Naive thymus-derived CD4-positive, alpha-beta T cell (primary cell): ENCODE measurements around the gene TRIM59. TPM values are rescaled to one million over a fixed set of nuclear protein-coding genes. Genes with fewer than 3 reads are reported as not detected.

Experiments used
- ATAC-seq: fragments of 150-1000 bp; cut with Tn5 transposase; 2 replicates; pipeline ENCODE4 v1.10.0; 2021; ENCODE audit warnings: mild to moderate bottlenecking, moderate library complexity
- CTCF ChIA-PET: fragments of 350-600 bp; sonication (Branson Sonifier 250); formaldehyde crosslinking; loops from one replicate; lab custom pipeline; 2021; ENCODE audit warnings: antibody characterized with exemption; lab: Charles Lee
- POLR2A ChIA-PET: fragments of 350-600 bp; sonication (Branson Sonifier 250); formaldehyde crosslinking; loops from one replicate; lab custom pipeline; 2021; ENCODE audit warnings: antibody characterized with exemption, inconsistent platforms; lab: Charles Lee
- DNase-seq, 9 donors: peaks; one replicate each; pipeline versions ENCODE4 v3.0.0 to v3.0.0-alpha.2; 2020 to 2022; ENCODE audit warnings: mixed read lengths in 1 of 9
- H3K27ac ChIP-seq: one replicate; pipeline ENCODE4 v1.7.0; 2013; ENCODE audit warnings: mild to moderate bottlenecking, low read depth, low read length, moderate library complexity
- H3K27me3 ChIP-seq, 2 donors: one replicate each; pipeline ENCODE4 v1.7.0; 2013; ENCODE audit warnings: low read length in 2 of 2, mild to moderate bottlenecking in 2 of 2, moderate library complexity in 2 of 2; ENCODE audit not compliant: control insufficient read depth in 2 of 2, insufficient read depth in 2 of 2
- H3K36me3 ChIP-seq, 3 experiments: 1 replicate in 2 of 3; 2 replicates in 1 of 3; pipeline ENCODE4 v1.7.0; 2013; ENCODE audit warnings: low read length in 3 of 3, mild to moderate bottlenecking in 3 of 3, moderate library complexity in 1 of 3; ENCODE audit not compliant: insufficient read depth in 3 of 3, control insufficient read depth in 2 of 3
- H3K4me1 ChIP-seq, 2 donors: one replicate each; pipeline ENCODE4 v1.7.0; 2013; ENCODE audit warnings: low read length in 2 of 2, mild to moderate bottlenecking in 2 of 2, moderate library complexity in 1 of 2; ENCODE audit not compliant: control insufficient read depth in 2 of 2, insufficient read depth in 2 of 2
- H3K4me3 ChIP-seq: 2 replicates; pipeline ENCODE4 v1.7.0; 2013; ENCODE audit warnings: mild to moderate bottlenecking, low read length
- H3K9me3 ChIP-seq, 3 experiments: 1 replicate in 2 of 3; 2 replicates in 1 of 3; pipeline ENCODE4 v1.7.0; 2013; ENCODE audit warnings: low read length in 3 of 3; ENCODE audit not compliant: control insufficient read depth in 2 of 3
- H3K27ac Mint-ChIP-seq, 9 donors: one replicate each; pipeline ENCODE4 v1.8.0; 2020 to 2022; ENCODE audit warnings: mixed read lengths in 9 of 9, mild to moderate bottlenecking in 8 of 9, moderate library complexity in 5 of 9, inconsistent platforms in 2 of 9
- H3K27me3 Mint-ChIP-seq, 5 donors: one replicate each; pipeline ENCODE4 v1.8.0; 2021 to 2022; ENCODE audit warnings: mixed read lengths in 5 of 5, mild to moderate bottlenecking in 1 of 5
- H3K36me3 Mint-ChIP-seq, 5 donors: one replicate each; pipeline ENCODE4 v1.8.0; 2020 to 2022; ENCODE audit warnings: mixed read lengths in 5 of 5, mild to moderate bottlenecking in 3 of 5, inconsistent platforms in 1 of 5
- H3K4me1 Mint-ChIP-seq, 7 donors: one replicate each; pipeline ENCODE4 v1.8.0; 2020 to 2022; ENCODE audit warnings: mixed read lengths in 7 of 7, mild to moderate bottlenecking in 3 of 7, inconsistent platforms in 1 of 7
- H3K4me3 Mint-ChIP-seq, 10 donors: one replicate each; pipeline ENCODE4 v1.8.0; 2020 to 2022; ENCODE audit warnings: mild to moderate bottlenecking in 10 of 10, mixed read lengths in 10 of 10, moderate library complexity in 6 of 10, inconsistent platforms in 2 of 10
- H3K9me3 Mint-ChIP-seq, 11 donors: one replicate each; pipeline ENCODE4 v1.8.0; 2020 to 2022; ENCODE audit warnings: mixed read lengths in 11 of 11, mild to moderate bottlenecking in 4 of 11, inconsistent platforms in 1 of 11, moderate library complexity in 1 of 11
- intact Hi-C, 2 donors: fragments of 100-400 bp; cut with micrococcal nuclease; formaldehyde crosslinking; loops; one replicate each; pipeline ENCODE4 v1.15.1; 2023
- polyA plus RNA-seq, 2 donors: library from polyadenylated mRNA; unstranded; fragments of 300-500 nt; fragmentation: Illumina TruSeq; gene quantifications; one replicate each; pipeline ENCODE4 v1.2.3, GENCODE V29; 2021
- total RNA-seq, 6 experiments: library from RNA in 5 of 6; stranded (reverse) in 5 of 6; gene quantifications; 1 replicate in 5 of 6; 2 replicates in 1 of 6; pipeline ENCODE4 v1.2.3 and lab custom pipeline; 2021 to 2026

Gene TRIM59
- total and polyA plus RNA-seq, 7 experiments from 2014 or later, result 9.8 to 49.2 (median 17.5) TPM

DNA sequence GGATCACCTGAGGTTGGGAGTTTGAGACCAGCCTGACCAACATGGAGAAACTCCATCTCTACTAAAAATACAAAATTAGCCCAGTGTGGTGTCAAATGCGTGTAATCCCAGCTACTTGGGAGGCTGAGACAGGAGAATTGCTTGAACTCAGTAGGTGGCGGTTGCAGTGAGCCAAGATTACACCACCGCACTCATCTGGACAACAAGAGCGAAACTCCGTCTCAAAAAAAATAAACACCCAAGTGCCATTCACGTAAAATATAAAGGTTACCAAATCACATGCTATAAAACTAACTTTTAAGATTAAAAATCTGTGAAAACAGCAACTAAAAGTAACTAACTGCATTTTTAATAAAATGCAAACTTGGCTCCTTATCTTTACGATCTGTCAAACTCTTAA lies 8.9 kb downstream of the TRIM59 start:
- Mint-ChIP-seq H3K4me3 (peak overlapping the region in 1 of 10 donors; percentile 29), H3K9me3 (peaks cover 0 to 2% (median 0%) of the 10 kb centered on the region in 11 donors), H3K36me3 (peaks cover 4 to 62% (median 48%) of the 10 kb centered on the region in 5 donors), H3K4me1 (peaks cover 22 to 71% (median 46%) of the 10 kb centered on the region in 7 donors), H3K27me3 (no peaks in the 10 kb centered on the region), H3K27ac (peak overlapping the region in 2 of 9 donors; percentile 36 to 66)
- ChIA-PET POLR2A (no interaction called here), CTCF (interaction anchor here (0.6 kb wide), 1 partner anchor 281 kb away, joined by 3 read pairs; no protein-coding TSS in a partner anchor)
- intact Hi-C loops, result loop anchor here (1.0 to 10.0 kb wide), 3 partner anchors 9 to 934 kb away; partner anchors contain the start of genes SPTSSB (in 1 of the 2) and TRIM59 (in 1 of the 2)
- H3K4me3 ChIP-seq, result no peak overlapping the region
- DNase-seq (no peak), ATAC-seq (no peak)
- peaks cover 0 to 11% (median 0%) of the 10 kb centered on the region in 3 experiments for H3K36me3 ChIP-seq
- H3K9me3 ChIP-seq, result no peaks in the 10 kb centered on the region
- H3K4me1 ChIP-seq, result peaks cover 0 to 4% of the 10 kb centered on the region in 2 donors
- H3K27me3 ChIP-seq, result no peaks in the 10 kb centered on the region
- no peak overlapping the region for H3K27ac ChIP-seq

DNA sequence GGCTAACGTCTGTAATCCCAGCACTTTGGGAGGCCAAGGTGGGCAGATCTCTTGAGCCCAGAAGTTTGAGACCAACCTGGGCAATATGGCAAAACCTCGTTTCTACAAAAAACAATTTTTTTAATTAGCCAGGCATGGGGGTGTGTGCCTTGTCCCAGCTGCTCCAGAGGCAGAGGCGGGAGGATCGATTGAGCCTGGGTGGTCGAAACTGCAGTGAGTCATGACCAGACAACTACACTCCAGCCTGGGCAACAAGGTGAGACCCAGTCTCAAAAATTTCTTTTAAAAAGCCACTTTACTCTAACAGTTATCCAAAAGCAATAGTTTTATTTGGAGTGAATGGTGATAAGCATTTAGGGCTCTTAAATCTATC lies 12.5 kb downstream of the TRIM59 start:
- Mint-ChIP-seq H3K4me3 (peak overlapping the region in 1 of 10 donors; percentile 30), H3K36me3 (peaks cover 0 to 52% (median 38%) of the 10 kb centered on the region in 5 donors), H3K27ac (peak overlapping the region in 5 of 9 donors; percentile 25 to 71 (median 59)), H3K27me3 (no peaks in the 10 kb centered on the region), H3K9me3 (peaks cover 0 to 2% (median 0%) of the 10 kb centered on the region in 11 donors), H3K4me1 (peaks cover 20 to 61% (median 44%) of the 10 kb centered on the region in 7 donors)
- Histone ChIP-seq H3K9me3 (no peaks in the 10 kb centered on the region), H3K27ac (no peak overlapping the region), H3K4me1 (peaks cover 0 to 5% of the 10 kb centered on the region in 2 donors), H3K27me3 (no peaks in the 10 kb centered on the region), H3K4me3 (no peak overlapping the region), H3K36me3 (peaks cover 0 to 26% (median 8%) of the 10 kb centered on the region in 3 experiments)
- ATAC-seq (no peak), DNase-seq (no peak)
- intact Hi-C loops, result no loop called here
- POLR2A ChIA-PET, result no interaction called here
- CTCF ChIA-PET, result no interaction called here

DNA sequence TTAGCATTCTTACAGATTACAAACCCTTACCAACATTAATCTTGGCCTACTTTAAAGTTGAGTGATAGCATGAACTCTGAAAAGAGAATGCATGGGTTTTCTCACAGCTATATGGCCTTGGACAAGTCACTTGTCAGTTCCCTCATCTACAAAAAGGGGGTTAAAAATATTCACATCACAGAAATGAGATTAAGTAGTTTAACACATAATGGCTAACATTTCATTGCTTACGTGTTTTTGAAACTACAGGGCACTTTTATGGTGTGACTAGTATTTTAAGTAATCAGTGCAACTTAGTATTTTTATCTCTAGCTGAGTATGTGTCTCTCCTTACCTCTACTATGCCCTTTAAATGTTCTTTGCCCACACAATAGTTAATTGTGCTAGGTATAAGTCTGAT lies 13.8 kb downstream of the TRIM59 start:
- Histone ChIP-seq H3K36me3 (peaks cover 0 to 32% (median 18%) of the 10 kb centered on the region in 3 experiments), H3K9me3 (no peaks in the 10 kb centered on the region), H3K4me1 (peaks cover 0 to 5% of the 10 kb centered on the region in 2 donors), H3K27me3 (no peaks in the 10 kb centered on the region), H3K27ac (no peak overlapping the region), H3K4me3 (no peak overlapping the region)
- intact Hi-C loops, result loop anchor here in 1 of 2 donors (2.0 kb wide), 1 partner anchor 13 kb away; the partner anchor contains the start of gene TRIM59
- Mint-ChIP-seq H3K27me3 (no peaks in the 10 kb centered on the region), H3K27ac (peak overlapping the region in 3 of 9 donors; percentile 8 to 54 (median 32)), H3K4me1 (peaks cover 20 to 51% (median 44%) of the 10 kb centered on the region in 7 donors), H3K36me3 (peaks cover 0 to 56% (median 39%) of the 10 kb centered on the region in 5 donors), H3K4me3 (peak overlapping the region in 1 of 10 donors; percentile 23), H3K9me3 (peaks cover 0 to 2% (median 0%) of the 10 kb centered on the region in 11 donors)
- POLR2A ChIA-PET, result interaction anchor here (1.1 to 1.8 kb wide), 2 partner anchors 12 to 13 kb away, joined by 4 read pairs; no protein-coding TSS in a partner anchor
- CTCF ChIA-PET, result interaction anchor here (1.0 kb wide), 1 partner anchor 16 kb away, joined by 3 read pairs; no protein-coding TSS in a partner anchor
- no peak for ATAC-seq
- DNase-seq, result no peak

DNA sequence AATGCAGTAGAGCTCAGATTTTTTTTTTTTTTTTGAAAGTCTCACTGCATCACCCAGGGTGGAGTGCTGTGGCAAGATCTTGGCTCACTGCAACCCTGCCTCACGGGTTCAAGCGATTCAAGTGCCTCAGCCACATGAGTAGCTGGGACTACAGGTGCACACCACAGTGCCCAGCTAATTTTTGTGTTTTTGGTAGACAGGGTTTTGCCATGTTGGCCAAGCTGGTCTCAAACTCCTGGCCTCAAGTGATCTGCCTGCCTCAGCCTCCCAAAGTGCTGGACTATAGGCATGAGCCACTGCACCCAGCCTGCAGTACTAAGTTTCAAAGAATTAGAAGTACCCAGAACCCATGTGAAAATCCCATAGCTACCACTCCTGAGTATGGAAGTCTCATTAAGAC lies 14.5 kb downstream of the TRIM59 start:
- Mint-ChIP-seq H3K4me3 (no peak overlapping the region), H3K27ac (peak overlapping the region in 1 of 9 donors; percentile 16), H3K9me3 (peaks cover 0 to 1% (median 0%) of the 10 kb centered on the region in 11 donors), H3K4me1 (peaks cover 20 to 46% (median 40%) of the 10 kb centered on the region in 7 donors), H3K36me3 (peaks cover 0 to 54% (median 34%) of the 10 kb centered on the region in 5 donors), H3K27me3 (no peaks in the 10 kb centered on the region)
- H3K27me3 ChIP-seq, result no peaks in the 10 kb centered on the region
- ATAC-seq (no peak), DNase-seq (no peak)
- H3K36me3 ChIP-seq, result peaks cover 0 to 32% (median 18%) of the 10 kb centered on the region in 3 experiments
- ChIA-PET POLR2A (interaction anchor here (1.8 kb wide), 1 partner anchor 14 kb away, joined by 4 read pairs; no protein-coding TSS in a partner anchor), CTCF (interaction anchor here (1.0 kb wide), 1 partner anchor 15 kb away, joined by 4 read pairs; the partner anchor contains the start of gene TRIM59)
- intact Hi-C loops, result loop anchor here in 1 of 2 donors (2.0 kb wide), 1 partner anchor 14 kb away; the partner anchor contains the start of gene TRIM59
- H3K27ac ChIP-seq, result no peak overlapping the region
- H3K4me3 ChIP-seq, result no peak overlapping the region
- H3K4me1 ChIP-seq, result peaks cover 0 to 5% of the 10 kb centered on the region in 2 donors
- no peaks in the 10 kb centered on the region for H3K9me3 ChIP-seq

DNA sequence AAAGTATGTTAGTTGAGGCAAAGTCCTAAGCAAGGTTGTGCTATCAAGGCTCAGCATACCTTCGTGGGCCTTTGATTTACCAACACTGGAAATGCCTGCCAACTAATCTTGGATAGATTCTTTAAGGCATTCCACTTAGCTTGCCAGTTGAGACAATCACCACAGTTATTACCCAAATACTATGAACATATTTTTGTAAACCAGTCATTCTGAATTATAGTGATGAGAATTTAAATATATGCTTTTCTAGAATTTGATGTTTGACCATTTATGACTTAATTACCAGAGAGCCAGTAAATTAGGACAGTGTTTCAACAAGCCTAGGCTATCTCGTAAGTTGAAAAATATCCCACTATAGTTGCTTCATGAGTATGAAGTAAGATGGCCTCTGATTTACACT lies 15.5 kb downstream of the TRIM59 start:
- Histone ChIP-seq H3K4me1 (peaks cover 0 to 5% of the 10 kb centered on the region in 2 donors), H3K4me3 (no peak overlapping the region), H3K27me3 (no peaks in the 10 kb centered on the region), H3K27ac (no peak overlapping the region), H3K9me3 (no peaks in the 10 kb centered on the region), H3K36me3 (peaks cover 0 to 32% (median 18%) of the 10 kb centered on the region in 3 experiments)
- Mint-ChIP-seq H3K27me3 (no peaks in the 10 kb centered on the region), H3K4me3 (no peak overlapping the region), H3K4me1 (peaks cover 20 to 42% (median 33%) of the 10 kb centered on the region in 7 donors), H3K36me3 (peaks cover 0 to 47% (median 28%) of the 10 kb centered on the region in 5 donors), H3K27ac (no peak overlapping the region), H3K9me3 (peaks cover 0 to 1% (median 0%) of the 10 kb centered on the region in 11 donors)
- no peak for DNase-seq
- POLR2A ChIA-PET, result no interaction called here
- no peak for ATAC-seq
- CTCF ChIA-PET, result interaction anchor here (1.0 kb wide), 1 partner anchor 16 kb away, joined by 4 read pairs; the partner anchor contains the start of gene TRIM59
- intact Hi-C loops, result loop anchor here in 1 of 2 donors (2.0 kb wide), 1 partner anchor 15 kb away; the partner anchor contains the start of gene TRIM59

DNA sequence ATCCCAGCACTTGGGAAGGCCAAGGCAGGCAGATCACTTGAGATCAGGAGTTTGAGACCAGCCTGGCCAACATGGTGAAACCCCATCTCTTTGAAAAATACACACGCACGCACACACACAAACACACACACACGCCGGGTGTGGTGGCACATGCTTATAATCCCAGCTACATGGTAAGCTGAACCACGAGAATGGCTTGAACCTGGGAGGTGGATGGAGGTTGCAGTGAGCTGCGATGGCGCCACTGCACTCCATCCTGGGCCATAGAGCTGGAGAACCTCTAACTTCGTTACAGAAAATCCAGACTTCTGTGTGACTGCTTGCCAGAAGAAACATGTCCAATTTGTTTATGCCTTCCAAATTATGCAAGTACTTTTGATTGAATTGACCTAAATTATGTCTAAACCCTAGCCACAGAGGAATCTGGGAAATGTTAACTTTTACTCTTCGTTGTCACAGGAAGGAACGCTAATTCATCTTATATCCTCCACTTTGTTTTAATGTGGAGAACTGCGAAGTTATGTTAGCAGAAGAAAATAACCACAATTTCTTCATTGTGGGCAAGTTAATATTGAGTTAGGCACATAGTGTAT lies 21.7 kb downstream of the TRIM59 start:
- Histone ChIP-seq H3K4me1 (no peaks in the 10 kb centered on the region), H3K36me3 (peaks cover 0 to 35% (median 14%) of the 10 kb centered on the region in 3 experiments), H3K9me3 (no peaks in the 10 kb centered on the region), H3K27ac (no peak overlapping the region), H3K4me3 (no peak overlapping the region), H3K27me3 (no peaks in the 10 kb centered on the region)
- H3K4me1 Mint-ChIP-seq, result peaks cover 0 to 22% (median 2%) of the 10 kb centered on the region in 7 donors
- DNase-seq (no peak), ATAC-seq (no peak)
- ChIA-PET POLR2A (no interaction called here), CTCF (no interaction called here)
- no peak overlapping the region for H3K4me3 Mint-ChIP-seq
- peak overlapping the region in 1 of 9 donors; percentile 13 for H3K27ac Mint-ChIP-seq
- intact Hi-C loops, result no loop called here
- H3K9me3 Mint-ChIP-seq, result peaks cover 0 to 1% (median 0%) of the 10 kb centered on the region in 11 donors
- no peaks in the 10 kb centered on the region for H3K27me3 Mint-ChIP-seq
- H3K36me3 Mint-ChIP-seq, result peaks cover 4 to 43% (median 18%) of the 10 kb centered on the region in 5 donors
